ENCODE measurements around the gene CCL3. TPM values are rescaled to one million over a fixed set of nuclear protein-coding genes. Genes with fewer than 3 reads are reported as not detected.
"Not testable (repeated sequence)": the region's sequence is repeated elsewhere in the genome, so short reads cannot be mapped to it uniquely, and the experiment has no call there.

CCL3 gene
- polyA plus RNA-seq, 1 donor (not counting 4 experiments of a cell fraction or from before 2014, with no cell fraction given), result not detected

- FAIRE-seq; H3K4me1 ChIP-seq (ENCODE audit: control insufficient read depth, extremely low read depth, insufficient read depth, low read length); dilution Hi-C loops (cut with MboI; ENCODE audit: extremely low pct_ligation_motif_present, low sequenced_read_pairs); H3K9me1 ChIP-seq (ENCODE audit: control insufficient read depth, extremely low read depth, insufficient read depth, low read length); H3K36me3 ChIP-seq (ENCODE audit: control insufficient read depth in 2 of 2, extremely low read depth in 1 of 2, insufficient read depth in 2 of 2, low read length in 2 of 2); H3K4me3 ChIP-seq (ENCODE audit: control insufficient read depth in 2 of 3, extremely low read depth in 1 of 3, insufficient read depth in 2 of 3, low read depth in 1 of 3, low read length in 3 of 3); H3K9me3 ChIP-seq (ENCODE audit: control insufficient read depth, low read depth, low read length); H2AFZ ChIP-seq (ENCODE audit: control insufficient read depth, low read length); DNase-seq (ENCODE audit: low read depth, low spot score); H3K27ac ChIP-seq (ENCODE audit: control insufficient read depth, insufficient read depth, low read length); H3K27me3 ChIP-seq (ENCODE audit: control insufficient read depth, extremely low read depth, insufficient read depth, low read length); H3K79me2 ChIP-seq (ENCODE audit: control insufficient read depth, insufficient read depth, low read length); H4K20me1 ChIP-seq (ENCODE audit: control insufficient read depth, extremely low read depth, insufficient read depth, low read length); H3K4me2 ChIP-seq (ENCODE audit: control insufficient read depth, extremely low read depth, insufficient read depth, low read depth, low read length); H3K9ac ChIP-seq (ENCODE audit: control insufficient read depth, extremely low read depth, insufficient read depth, low read length): not testable (repeated sequence)
These were observed 2.5 kb downstream of the CCL3 start for GRCh38 chr17:36087471-36087870.

GRCh38 chr17:36086791-36087190 is 3.2 kb downstream of the CCL3 start:
- H3K4me3 ChIP-seq (ENCODE audit: control insufficient read depth in 2 of 3, extremely low read depth in 1 of 3, insufficient read depth in 2 of 3, low read depth in 1 of 3, low read length in 3 of 3), result no peak overlapping the region
- FAIRE-seq, result no peak

More at GRCh38 chr17:36086791-36087190, 3.2 kb downstream of the CCL3 start:
- no peak for TF ChIP-seq EZH2 (IDR thresholded peaks at IDR 0.05; ENCODE audit: low read length)
- TF ChIP-seq CTCF (optimal IDR thresholded peaks at IDR 0.05 in 1 of 3, IDR thresholded peaks at IDR 0.05 in 1 of 3, conservative IDR thresholded peaks at IDR 0.05 in 1 of 3; ENCODE audit: extremely low read depth in 1 of 3, insufficient read depth in 2 of 3, low read length in 3 of 3), result no peak
- H3K9me3 ChIP-seq (ENCODE audit: control insufficient read depth, low read depth, low read length), result no peaks in the 10 kb centered on the region
- H3K36me3 ChIP-seq (ENCODE audit: control insufficient read depth in 2 of 2, extremely low read depth in 1 of 2, insufficient read depth in 2 of 2, low read length in 2 of 2), result no peaks in the 10 kb centered on the region
- no peaks in the 10 kb centered on the region for H3K9me1 ChIP-seq (ENCODE audit: control insufficient read depth, extremely low read depth, insufficient read depth, low read length)
- H4K20me1 ChIP-seq (ENCODE audit: control insufficient read depth, extremely low read depth, insufficient read depth, low read length), result no peaks in the 10 kb centered on the region
- H3K9ac ChIP-seq (ENCODE audit: control insufficient read depth, extremely low read depth, insufficient read depth, low read length), result no peak overlapping the region
- no peak overlapping the region for H3K4me2 ChIP-seq (ENCODE audit: control insufficient read depth, extremely low read depth, insufficient read depth, low read depth, low read length)
- H3K79me2 ChIP-seq (ENCODE audit: control insufficient read depth, insufficient read depth, low read length), result no peaks in the 10 kb centered on the region
- H3K27ac ChIP-seq (ENCODE audit: control insufficient read depth, insufficient read depth, low read length), result no peak overlapping the region
- no peaks in the 10 kb centered on the region for H3K4me1 ChIP-seq (ENCODE audit: control insufficient read depth, extremely low read depth, insufficient read depth, low read length)
- H3K27me3 ChIP-seq (ENCODE audit: control insufficient read depth, extremely low read depth, insufficient read depth, low read length), result no peaks in the 10 kb centered on the region
- H2AFZ ChIP-seq (ENCODE audit: control insufficient read depth, low read length), result no peak overlapping the region
- dilution Hi-C loops (cut with MboI; ENCODE audit: extremely low pct_ligation_motif_present, low sequenced_read_pairs), result no loop called here
- DNase-seq (ENCODE audit: low read depth, low spot score), result no peak

Data from keratinocyte (primary cell).